CD4-positive, alpha-beta memory T cell (primary cell): Measurements from ENCODE around the gene CTSS. TPM values are rescaled to one million over a fixed set of nuclear protein-coding genes. Genes with fewer than 3 reads are reported as not detected.

Source experiments
- CTCF ChIA-PET: fragments of 350-600 bp; sonication (Branson Sonifier 250); formaldehyde crosslinking; loops from one replicate; lab custom pipeline; 2021; ENCODE audit warnings: inconsistent platforms; ENCODE audit not compliant: partially characterized antibody; lab: Charles Lee
- POLR2A ChIA-PET: fragments of 350-600 bp; sonication (Branson Sonifier 250); formaldehyde crosslinking; loops from one replicate; lab custom pipeline; 2021; ENCODE audit not compliant: partially characterized antibody; lab: Charles Lee
- DNase-seq, 5 donors: peaks; one replicate each; pipeline versions ENCODE4 v3.0.0 to v3.0.0-alpha.2; 2020 to 2022; ENCODE audit warnings: mixed read lengths in 1 of 5
- H3K27ac ChIP-seq: one replicate; pipeline ENCODE4 v1.7.0; 2013; ENCODE audit warnings: low read depth, low read length
- H3K27me3 ChIP-seq: 2 replicates; pipeline ENCODE4 v1.7.0; 2013; ENCODE audit warnings: mild to moderate bottlenecking, low read length, moderate library complexity; ENCODE audit not compliant: insufficient read depth
- H3K36me3 ChIP-seq: 2 replicates; pipeline ENCODE4 v1.7.0; 2013; ENCODE audit warnings: mild to moderate bottlenecking, low read length, moderate library complexity; ENCODE audit not compliant: insufficient read depth
- H3K4me1 ChIP-seq: 2 replicates; pipeline ENCODE4 v1.7.0; 2013; ENCODE audit warnings: mild to moderate bottlenecking, low read length, moderate library complexity; ENCODE audit not compliant: insufficient read depth
- H3K4me3 ChIP-seq, 2 donors: one replicate each; pipeline ENCODE4 v1.7.0; 2013; ENCODE audit warnings: low read length in 2 of 2, mild to moderate bottlenecking in 1 of 2
- H3K9me3 ChIP-seq, 2 donors: one replicate each; pipeline ENCODE4 v1.7.0; 2013; ENCODE audit warnings: low read length in 2 of 2, control low read depth in 1 of 2; ENCODE audit not compliant: control insufficient read depth in 1 of 2
- H3K27ac Mint-ChIP-seq, 7 donors: one replicate each; pipeline ENCODE4 v1.8.0; 2020 to 2021; ENCODE audit warnings: mixed read lengths in 7 of 7, mild to moderate bottlenecking in 6 of 7, inconsistent platforms in 3 of 7, moderate library complexity in 3 of 7
- H3K27me3 Mint-ChIP-seq, 2 donors: one replicate each; pipeline ENCODE4 v1.8.0; 2020 to 2021; ENCODE audit warnings: mixed read lengths in 2 of 2
- H3K36me3 Mint-ChIP-seq, 2 donors: one replicate each; pipeline ENCODE4 v1.8.0; 2020 to 2021; ENCODE audit warnings: mixed read lengths in 2 of 2, inconsistent platforms in 1 of 2, mild to moderate bottlenecking in 1 of 2
- H3K4me1 Mint-ChIP-seq, 4 donors: one replicate each; pipeline ENCODE4 v1.8.0; 2020 to 2021; ENCODE audit warnings: mixed read lengths in 4 of 4, mild to moderate bottlenecking in 1 of 4
- H3K4me3 Mint-ChIP-seq, 8 donors: one replicate each; pipeline ENCODE4 v1.8.0; 2020 to 2021; ENCODE audit warnings: mixed read lengths in 8 of 8, mild to moderate bottlenecking in 7 of 8, moderate library complexity in 6 of 8, inconsistent platforms in 3 of 8
- H3K9me3 Mint-ChIP-seq, 8 donors: one replicate each; pipeline ENCODE4 v1.8.0; 2020 to 2021; ENCODE audit warnings: mixed read lengths in 8 of 8, mild to moderate bottlenecking in 5 of 8, inconsistent platforms in 3 of 8, moderate library complexity in 1 of 8
- intact Hi-C: fragments of 100-400 bp; cut with micrococcal nuclease; formaldehyde crosslinking; loops from one replicate; pipeline ENCODE4 v1.15.1; 2023
- polyA plus RNA-seq, 2 donors: library from polyadenylated mRNA; unstranded; fragments of 300-500 nt; fragmentation: Illumina TruSeq; gene quantifications; one replicate each; pipeline ENCODE4 v1.2.3, GENCODE V29; 2021
- total RNA-seq, 2 experiments: library from RNA; stranded (reverse); gene quantifications; one replicate each; pipeline ENCODE4 v1.2.3, GENCODE V29; 2021

Gene CTSS
- total and polyA plus RNA-seq, 4 experiments from 2014 or later, result 119 to 172 (median 132) TPM

DNA sequence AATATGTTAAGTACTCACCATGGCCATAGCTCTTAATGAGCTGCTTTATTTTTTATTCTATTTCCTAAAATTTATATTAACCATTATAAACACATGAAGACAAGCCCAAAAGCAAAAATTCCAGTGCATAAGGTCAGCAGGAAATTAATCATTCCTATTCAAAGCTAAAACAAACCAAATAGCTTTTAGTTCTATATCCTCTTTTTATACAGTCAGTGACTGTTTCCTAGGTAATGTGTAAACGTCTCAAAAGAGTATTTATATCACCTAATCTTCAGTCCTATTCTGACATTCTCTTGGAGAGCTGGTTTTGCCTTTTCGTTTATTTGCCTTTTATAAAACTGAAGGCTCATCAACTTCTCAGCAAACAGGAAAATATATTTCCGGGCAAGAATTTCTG lies 72.9 kb downstream of the CTSS start:
- H3K36me3 ChIP-seq, result peaks cover 11% of the 10 kb centered on the region
- Mint-ChIP-seq H3K36me3 (peaks cover 29 to 49% of the 10 kb centered on the region in 2 donors), H3K4me3 (no peak overlapping the region), H3K27ac (no peak overlapping the region), H3K27me3 (no peaks in the 10 kb centered on the region), H3K4me1 (peaks cover 23 to 51% (median 34%) of the 10 kb centered on the region in 4 donors), H3K9me3 (no peaks in the 10 kb centered on the region)
- H3K4me3 ChIP-seq, result no peak overlapping the region
- ChIA-PET CTCF (interaction anchor here (0.5 to 1.1 kb wide), 3 partner anchors 9 to 407 kb away, joined by 3 to 7 read pairs (median 3); no protein-coding TSS in a partner anchor), POLR2A (interaction anchor here (1.0 to 1.4 kb wide), 2 partner anchors 15 to 122 kb away, joined by 3 read pairs; no protein-coding TSS in a partner anchor)
- no peak for DNase-seq
- H3K27me3 ChIP-seq, result no peaks in the 10 kb centered on the region
- intact Hi-C loops, result no loop called here
- peaks cover 16% of the 10 kb centered on the region for H3K4me1 ChIP-seq
- H3K27ac ChIP-seq, result no peak overlapping the region
- no peaks in the 10 kb centered on the region for H3K9me3 ChIP-seq

DNA sequence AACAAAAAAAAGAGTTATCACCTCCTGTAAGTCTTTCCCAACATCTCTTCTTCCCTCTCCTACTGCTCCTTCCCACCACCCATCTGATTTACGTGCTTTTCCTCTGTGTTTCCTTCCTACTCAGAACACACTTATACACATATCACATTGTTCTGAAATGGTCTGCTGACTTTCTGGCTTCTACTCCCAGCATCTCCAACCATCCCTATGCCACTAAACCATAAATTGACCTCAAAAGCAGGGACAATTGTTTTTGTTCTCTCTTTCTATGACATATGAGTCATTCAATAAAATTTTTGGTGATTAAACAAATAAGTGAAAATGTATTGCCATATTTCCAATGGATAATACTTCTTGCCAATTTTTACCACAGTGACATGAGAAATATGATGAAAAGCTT lies 76.8 kb downstream of the CTSS start:
- CTCF ChIA-PET, result no interaction called here
- peaks cover 21 to 48% of the 10 kb centered on the region in 2 donors for H3K36me3 Mint-ChIP-seq
- H3K27ac ChIP-seq, result no peak overlapping the region
- no peak overlapping the region for H3K4me3 Mint-ChIP-seq
- no peak overlapping the region for H3K4me3 ChIP-seq
- no peaks in the 10 kb centered on the region for H3K9me3 ChIP-seq
- POLR2A ChIA-PET, result no interaction called here
- peaks cover 15% of the 10 kb centered on the region for H3K4me1 ChIP-seq
- peaks cover 13 to 25% (median 22%) of the 10 kb centered on the region in 4 donors for H3K4me1 Mint-ChIP-seq
- H3K36me3 ChIP-seq, result peaks cover 11% of the 10 kb centered on the region
- intact Hi-C loops, result no loop called here
- no peaks in the 10 kb centered on the region for H3K9me3 Mint-ChIP-seq
- H3K27me3 Mint-ChIP-seq, result no peaks in the 10 kb centered on the region
- no peaks in the 10 kb centered on the region for H3K27me3 ChIP-seq
- no peak for DNase-seq
- peak overlapping the region in 3 of 7 donors; percentile 9 to 69 (median 65) for H3K27ac Mint-ChIP-seq

DNA sequence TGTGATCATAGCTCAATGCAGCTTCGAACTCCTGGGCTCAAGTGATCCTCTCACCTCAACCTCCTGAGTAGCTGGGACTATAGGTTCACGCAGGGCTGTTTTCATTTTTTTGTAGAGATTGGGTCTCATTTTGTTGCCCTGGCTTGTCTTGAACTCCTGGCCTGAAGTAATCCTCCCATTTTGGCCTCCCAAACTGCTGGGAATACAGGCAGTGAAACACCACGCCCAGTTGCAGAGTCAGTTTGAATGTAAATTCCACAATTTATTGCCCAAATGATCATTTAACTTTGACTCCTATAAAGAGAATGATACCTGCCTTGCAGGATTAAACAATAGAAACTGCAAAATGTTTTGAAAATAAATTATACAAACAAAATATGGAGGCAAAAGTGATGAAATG lies 79.3 kb downstream of the CTSS start:
- peak overlapping the region in 1 of 7 donors; percentile 48 for H3K27ac Mint-ChIP-seq
- no peak overlapping the region for H3K4me3 Mint-ChIP-seq
- intact Hi-C loops, result no loop called here
- DNase-seq, result no peak
- Histone ChIP-seq H3K4me3 (no peak overlapping the region), H3K4me1 (peaks cover 9% of the 10 kb centered on the region), H3K9me3 (no peaks in the 10 kb centered on the region), H3K36me3 (no peaks in the 10 kb centered on the region), H3K27ac (no peak overlapping the region), H3K27me3 (no peaks in the 10 kb centered on the region)
- no peaks in the 10 kb centered on the region for H3K27me3 Mint-ChIP-seq
- peaks cover 17 to 23% (median 22%) of the 10 kb centered on the region in 4 donors for H3K4me1 Mint-ChIP-seq
- H3K36me3 Mint-ChIP-seq, result peaks cover 20 to 42% of the 10 kb centered on the region in 2 donors
- no peaks in the 10 kb centered on the region for H3K9me3 Mint-ChIP-seq
- ChIA-PET POLR2A (interaction anchor here (1.7 kb wide), 1 partner anchor 11 kb away, joined by 6 read pairs; the partner anchor contains the start of gene GOLPH3L), CTCF (interaction anchor here (1.1 to 1.3 kb wide), 2 partner anchors 11 to 22 kb away, joined by 3 read pairs; partner anchors contain the start of gene GOLPH3L)

DNA sequence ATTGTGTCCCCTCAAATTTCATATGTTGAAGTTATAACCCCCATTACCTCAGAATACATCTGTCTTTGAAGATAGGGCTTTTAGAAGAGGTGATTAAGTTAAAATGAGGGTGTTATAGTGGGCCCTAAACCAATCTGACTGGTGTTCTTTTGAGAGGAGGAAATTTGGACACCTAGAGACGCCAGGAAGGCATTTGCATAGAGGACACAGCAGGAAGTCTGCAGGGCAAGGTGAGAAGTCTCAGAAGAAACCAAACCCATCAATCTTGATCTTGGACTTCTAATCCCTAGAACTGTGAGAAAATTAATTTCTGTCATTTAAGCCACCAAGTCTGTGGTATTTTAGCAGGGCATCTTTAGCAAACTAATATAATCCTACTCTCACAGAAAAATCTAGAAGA lies 81.7 kb downstream of the CTSS start:
- Mint-ChIP-seq H3K36me3 (peaks cover 15 to 40% of the 10 kb centered on the region in 2 donors), H3K27me3 (no peaks in the 10 kb centered on the region), H3K27ac (peak overlapping the region; percentile 4 to 82 (median 73)), H3K4me3 (peak overlapping the region in 4 of 8 donors; percentile 11 to 65 (median 42)), H3K9me3 (no peaks in the 10 kb centered on the region), H3K4me1 (peaks cover 14 to 24% (median 16%) of the 10 kb centered on the region in 4 donors)
- no peaks in the 10 kb centered on the region for H3K9me3 ChIP-seq
- intact Hi-C loops, result no loop called here
- no peak overlapping the region for H3K4me3 ChIP-seq
- H3K36me3 ChIP-seq, result no peaks in the 10 kb centered on the region
- no peak overlapping the region for H3K27ac ChIP-seq
- no peaks in the 10 kb centered on the region for H3K27me3 ChIP-seq
- CTCF ChIA-PET, result interaction anchor here (0.7 to 2.5 kb wide), 7 partner anchors 9 to 341 kb away, joined by 3 to 12 read pairs (median 4); partner anchors contain the start of gene GOLPH3L
- POLR2A ChIA-PET, result interaction anchor here (0.7 kb wide), 1 partner anchor 13 kb away, joined by 4 read pairs; the partner anchor contains the start of gene GOLPH3L
- H3K4me1 ChIP-seq, result peaks cover 9% of the 10 kb centered on the region
- no peak for DNase-seq

Other genes with a start within 250 kb of the CTSS start
- gene ADAMTSL4, start 216.4 kb downstream of the CTSS start, total RNA-seq, result under 1 TPM; 0.23 to 0.33 TPM
- gene ADAMTSL4, start 216.4 kb downstream of the CTSS start, polyA plus RNA-seq, result under 1 TPM in 1 of 2 donors, not detected in 1; 0.24 TPM
- gene MCL1, start 186.2 kb downstream of the CTSS start, total RNA-seq, result 100 to 1,000 TPM; 314 to 331 TPM
- gene MCL1, start 186.2 kb downstream of the CTSS start, polyA plus RNA-seq, result 100 to 1,000 TPM; 116 to 207 TPM
- gene ENSA, start 136.2 kb downstream of the CTSS start, total RNA-seq, result 100 to 1,000 TPM in 1 of 2 experiments, 10 to 100 TPM in 1; 99.7 to 101 TPM
- 10 to 100 TPM; 52.4 to 55.2 TPM for gene ENSA, start 136.2 kb downstream of the CTSS start, polyA plus RNA-seq
- 10 to 100 TPM; 29.7 to 30.4 TPM for gene GOLPH3L, start 68.6 kb downstream of the CTSS start, total RNA-seq
- gene GOLPH3L, start 68.6 kb downstream of the CTSS start, polyA plus RNA-seq, result 10 to 100 TPM; 16.7 to 25.7 TPM
- gene HORMAD1, start 44.9 kb downstream of the CTSS start, total RNA-seq, result under 1 TPM in 1 of 2 experiments, not detected in 1; 0.64 TPM
- not detected for gene HORMAD1, start 44.9 kb downstream of the CTSS start, polyA plus RNA-seq
- 1 to 10 TPM; 5.9 to 6.6 TPM for gene CTSK, start 42.5 kb upstream of the CTSS start, total RNA-seq
- under 1 TPM in 1 of 2 donors, not detected in 1; 0.56 TPM for gene CTSK, start 42.5 kb upstream of the CTSS start, polyA plus RNA-seq
- gene ARNT, start 110.8 kb upstream of the CTSS start, total RNA-seq, result 10 to 100 TPM; 36.6 to 37.7 TPM
- gene ARNT, start 110.8 kb upstream of the CTSS start, polyA plus RNA-seq, result 10 to 100 TPM; 20.2 to 25.5 TPM
- gene CTXND2, start 121.4 kb upstream of the CTSS start, total RNA-seq, result not detected
- not detected for gene CTXND2, start 121.4 kb upstream of the CTSS start, polyA plus RNA-seq
- 10 to 100 TPM; 71.4 to 72.6 TPM for gene SETDB1, start 160.6 kb upstream of the CTSS start, total RNA-seq
- gene SETDB1, start 160.6 kb upstream of the CTSS start, polyA plus RNA-seq, result 10 to 100 TPM in 1 of 2 donors, 1 to 10 TPM in 1; 9.8 to 14.2 TPM
- 100 to 1,000 TPM; 145 to 149 TPM for gene CERS2, start 209.1 kb upstream of the CTSS start, total RNA-seq
- gene CERS2, start 209.1 kb upstream of the CTSS start, polyA plus RNA-seq, result 100 to 1,000 TPM; 184 to 206 TPM
- gene ANXA9, start 216.5 kb upstream of the CTSS start, total RNA-seq, result under 1 TPM in 1 of 2 experiments, not detected in 1; 0.17 TPM
- under 1 TPM; 0.23 to 0.33 TPM for gene ANXA9, start 216.5 kb upstream of the CTSS start, polyA plus RNA-seq
- gene MINDY1, start 241.1 kb upstream of the CTSS start, total RNA-seq, result 10 to 100 TPM; 31.4 to 32.1 TPM
- gene MINDY1, start 241.1 kb upstream of the CTSS start, polyA plus RNA-seq, result 10 to 100 TPM in 1 of 2 donors, 1 to 10 TPM in 1; 6.5 to 17.6 TPM
- 10 to 100 TPM; 35.0 to 38.9 TPM for gene PRUNE1, start 242.7 kb upstream of the CTSS start, total RNA-seq
- 10 to 100 TPM; 52.6 to 59.0 TPM for gene PRUNE1, start 242.7 kb upstream of the CTSS start, polyA plus RNA-seq